Type B pancreatic cell (in vitro differentiated cells): ENCODE measurements around the gene GPR75. TPM values are rescaled to one million over a fixed set of nuclear protein-coding genes. Genes with fewer than 3 reads are reported as not detected.
"Not testable (repeated sequence)": the region's sequence is repeated elsewhere in the genome, so short reads cannot be mapped to it uniquely, and the experiment has no call there.

Source experiments
- DNase-seq: peaks from one replicate; pipeline ENCODE4 v3.0.0; 2021; ENCODE audit warnings: mixed read lengths; ENCODE audit not compliant: unreplicated experiment; ENCODE audit errors: extremely low spot score
- H3K27ac Mint-ChIP-seq: 2 replicates; pipeline ENCODE4 v1.8.0; 2021; ENCODE audit warnings: mild to moderate bottlenecking, mixed read lengths
- H3K27me3 Mint-ChIP-seq: 2 replicates; pipeline ENCODE4 v1.8.0; 2021; ENCODE audit warnings: mixed read lengths
- H3K36me3 Mint-ChIP-seq: 2 replicates; pipeline ENCODE4 v1.8.0; 2021; ENCODE audit warnings: mixed read lengths
- H3K4me1 Mint-ChIP-seq: one replicate; pipeline ENCODE4 v1.8.0; 2021; ENCODE audit warnings: mixed read lengths; ENCODE audit not compliant: unreplicated experiment
- H3K4me3 Mint-ChIP-seq: 2 replicates; pipeline ENCODE4 v1.8.0; 2021; ENCODE audit warnings: mild to moderate bottlenecking, mixed read lengths
- H3K9me3 Mint-ChIP-seq: 2 replicates; pipeline ENCODE4 v1.8.0; 2021; ENCODE audit warnings: mixed read lengths
- total RNA-seq: library from RNA; stranded (reverse); gene quantifications from 2 replicates; pipeline ENCODE4 v1.2.1, GENCODE V29; 2021; ENCODE audit warnings: low replicate concordance
- TF ChIP-seq, protein P1 (sequence below): fragments of 200-600 bp; sonication (generic); conservative IDR thresholded peaks from 2 replicates; pipeline ENCODE4 v1.5.0; 2021; ENCODE audit warnings: antibody characterized with exemption, mild to moderate bottlenecking

Gene GPR75
- total RNA-seq, 1 donor from 2014 or later: 4.1 TPM

DNA sequence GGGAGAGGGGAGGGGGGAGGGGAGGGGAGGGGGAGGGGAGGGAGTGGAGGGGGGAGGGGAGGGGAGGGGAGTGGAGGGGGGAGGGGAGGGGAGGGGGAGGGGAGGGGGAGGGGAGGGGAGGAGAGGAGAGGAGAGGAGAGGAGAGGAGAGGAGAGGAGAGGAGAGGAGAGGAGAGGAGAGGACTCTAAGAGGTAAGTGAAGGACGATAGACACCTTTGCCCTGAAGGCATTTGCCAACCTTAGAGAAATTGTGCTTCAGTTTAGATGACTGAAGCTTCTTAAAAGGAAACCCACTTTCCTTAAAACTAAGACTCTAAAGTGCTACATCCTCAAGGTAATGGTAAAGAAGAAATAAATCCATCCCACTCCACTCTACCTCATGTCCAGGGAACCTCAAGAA, 19.2 kb downstream of the GPR75 start:
- Mint-ChIP-seq H3K27me3 (no peaks in the 10 kb centered on the region), H3K36me3 (no peaks in the 10 kb centered on the region), H3K27ac (no peak overlapping the region), H3K9me3 (no peaks in the 10 kb centered on the region), H3K4me3 (no peak overlapping the region), H3K4me1 (no peaks in the 10 kb centered on the region)
- DNase-seq: no peak
- TF ChIP-seq, protein P1, sequence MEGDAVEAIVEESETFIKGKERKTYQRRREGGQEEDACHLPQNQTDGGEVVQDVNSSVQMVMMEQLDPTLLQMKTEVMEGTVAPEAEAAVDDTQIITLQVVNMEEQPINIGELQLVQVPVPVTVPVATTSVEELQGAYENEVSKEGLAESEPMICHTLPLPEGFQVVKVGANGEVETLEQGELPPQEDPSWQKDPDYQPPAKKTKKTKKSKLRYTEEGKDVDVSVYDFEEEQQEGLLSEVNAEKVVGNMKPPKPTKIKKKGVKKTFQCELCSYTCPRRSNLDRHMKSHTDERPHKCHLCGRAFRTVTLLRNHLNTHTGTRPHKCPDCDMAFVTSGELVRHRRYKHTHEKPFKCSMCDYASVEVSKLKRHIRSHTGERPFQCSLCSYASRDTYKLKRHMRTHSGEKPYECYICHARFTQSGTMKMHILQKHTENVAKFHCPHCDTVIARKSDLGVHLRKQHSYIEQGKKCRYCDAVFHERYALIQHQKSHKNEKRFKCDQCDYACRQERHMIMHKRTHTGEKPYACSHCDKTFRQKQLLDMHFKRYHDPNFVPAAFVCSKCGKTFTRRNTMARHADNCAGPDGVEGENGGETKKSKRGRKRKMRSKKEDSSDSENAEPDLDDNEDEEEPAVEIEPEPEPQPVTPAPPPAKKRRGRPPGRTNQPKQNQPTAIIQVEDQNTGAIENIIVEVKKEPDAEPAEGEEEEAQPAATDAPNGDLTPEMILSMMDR: no peak

DNA sequence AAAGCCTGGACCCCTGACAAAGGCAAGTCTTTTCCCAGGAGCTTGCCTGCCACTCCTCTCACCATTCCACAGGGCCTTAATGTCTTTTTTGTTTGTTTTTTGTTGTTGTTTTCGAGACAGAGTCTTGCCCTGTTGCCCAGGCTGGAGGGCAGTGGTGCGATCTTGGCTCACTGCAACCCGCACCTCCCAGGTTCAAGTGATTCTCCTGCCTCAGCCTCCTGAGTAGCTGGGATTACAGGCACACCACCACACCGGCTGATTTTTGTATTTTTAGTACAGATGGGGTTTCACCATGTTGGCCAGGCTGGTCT, 29.8 kb downstream of the GPR75 start:
- DNase-seq, H3K27ac Mint-ChIP-seq, H3K4me3 Mint-ChIP-seq, H3K27me3 Mint-ChIP-seq, H3K9me3 Mint-ChIP-seq, H3K4me1 Mint-ChIP-seq: not testable (repeated sequence)
- peaks cover 12% of the 10 kb centered on the region for H3K36me3 Mint-ChIP-seq

DNA sequence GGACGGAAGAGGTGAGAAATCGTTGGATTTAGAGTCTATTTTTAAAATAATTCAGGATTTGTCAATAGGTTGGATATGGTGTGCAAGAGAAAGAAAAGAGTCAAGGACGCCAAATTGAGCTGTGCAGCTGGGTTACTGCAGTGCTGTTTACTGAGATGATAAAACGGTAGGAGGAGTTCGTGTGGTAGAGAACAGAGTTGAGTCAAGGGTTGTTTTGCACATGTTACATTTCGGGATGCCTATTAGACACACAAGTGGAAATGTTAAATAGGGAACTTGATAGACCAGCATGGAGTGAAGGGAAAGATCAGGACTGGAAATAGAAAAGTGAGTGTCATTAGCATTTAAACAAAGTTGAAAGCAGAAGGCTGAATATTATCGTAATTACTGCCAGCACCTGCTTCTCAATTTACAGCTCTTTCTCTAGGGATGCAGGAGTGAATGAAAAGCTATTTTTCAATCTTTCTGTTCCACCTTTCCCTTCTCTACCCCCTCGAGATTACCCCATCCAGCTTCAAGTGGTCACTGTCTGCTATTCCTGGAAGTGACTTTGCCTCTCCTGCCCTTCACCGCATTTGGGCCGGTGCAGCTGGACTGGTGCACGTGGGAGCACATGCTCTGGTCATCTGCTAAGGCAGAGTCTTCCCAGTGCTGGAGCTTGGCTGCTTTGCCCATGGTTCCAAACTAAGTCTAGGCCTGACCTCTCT, 30.3 kb downstream of the GPR75 start:
- DNase-seq: no peak
- peaks cover 12% of the 10 kb centered on the region for H3K36me3 Mint-ChIP-seq
- peaks cover 4% of the 10 kb centered on the region for H3K4me1 Mint-ChIP-seq
- H3K27ac Mint-ChIP-seq: no peak overlapping the region
- no peak overlapping the region for H3K4me3 Mint-ChIP-seq
- TF ChIP-seq, protein P1: no peak
- H3K9me3 Mint-ChIP-seq: no peaks in the 10 kb centered on the region
- no peaks in the 10 kb centered on the region for H3K27me3 Mint-ChIP-seq

DNA sequence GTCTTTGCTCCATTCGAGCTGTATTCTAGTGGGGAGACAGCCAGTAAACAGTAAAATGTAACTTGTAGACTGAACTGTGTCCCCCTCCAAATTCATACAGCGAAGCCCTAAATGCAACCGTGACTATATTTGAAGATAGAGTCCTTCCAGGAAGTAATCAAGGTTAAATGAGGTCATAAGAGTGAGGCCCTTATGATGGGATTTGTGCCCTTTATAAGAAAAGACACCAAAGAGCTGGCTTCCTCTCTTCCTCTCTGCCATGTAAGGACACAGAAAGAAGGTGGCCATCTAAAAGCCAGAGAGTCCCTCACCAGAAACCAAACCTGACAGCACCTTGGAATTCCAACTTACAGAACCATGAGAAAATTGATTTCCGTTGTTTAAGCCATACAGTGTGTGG, 31.4 kb downstream of the GPR75 start:
- no peaks in the 10 kb centered on the region for H3K9me3 Mint-ChIP-seq
- H3K27ac Mint-ChIP-seq: no peak overlapping the region
- H3K4me3 Mint-ChIP-seq: no peak overlapping the region
- no peak for DNase-seq
- H3K27me3 Mint-ChIP-seq: no peaks in the 10 kb centered on the region
- TF ChIP-seq, protein P1: no peak
- H3K4me1 Mint-ChIP-seq: peaks cover 4% of the 10 kb centered on the region
- H3K36me3 Mint-ChIP-seq: peaks cover 4% of the 10 kb centered on the region

DNA sequence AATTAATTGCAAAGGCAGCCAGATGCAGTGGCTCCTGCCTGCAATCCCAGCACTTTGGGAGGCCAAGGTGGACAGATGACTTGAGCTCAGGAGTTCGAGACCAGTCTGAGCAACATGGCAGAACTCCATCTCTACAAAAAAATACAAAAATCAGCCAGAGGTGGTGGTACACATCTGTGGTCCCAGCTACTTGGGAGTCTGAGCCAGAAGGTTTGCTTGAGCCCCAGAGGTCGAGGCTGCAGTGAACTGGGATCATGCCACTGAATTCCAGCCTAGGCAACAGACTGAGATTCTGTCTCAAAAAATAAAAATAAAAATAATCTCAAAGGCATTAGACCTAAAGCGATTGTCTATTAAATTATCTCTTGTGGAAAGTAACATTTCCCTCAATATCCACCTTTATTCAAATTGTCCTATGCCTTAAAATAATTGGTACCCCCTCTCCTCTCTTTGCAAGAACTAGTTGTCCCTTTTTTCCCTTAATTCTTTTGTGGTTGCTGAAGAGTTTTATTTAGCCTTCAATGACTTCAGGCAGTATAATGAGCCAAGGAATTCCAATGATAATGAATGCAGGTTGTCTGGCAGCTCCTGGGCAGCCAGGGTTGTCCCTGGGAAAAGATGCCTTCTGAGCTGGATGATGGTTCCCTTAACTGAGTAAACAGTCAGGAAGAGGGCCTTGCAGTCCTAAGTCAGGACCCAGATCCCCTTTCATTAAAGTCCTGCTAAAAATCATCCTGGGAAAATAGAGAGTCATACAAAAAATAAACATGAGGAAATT, 32.2 kb downstream of the GPR75 start:
- peaks cover 8% of the 10 kb centered on the region for H3K36me3 Mint-ChIP-seq
- peaks cover 4% of the 10 kb centered on the region for H3K4me1 Mint-ChIP-seq
- no peak for DNase-seq
- H3K9me3 Mint-ChIP-seq: no peaks in the 10 kb centered on the region
- H3K4me3 Mint-ChIP-seq: no peak overlapping the region
- TF ChIP-seq, protein P1: no peak
- H3K27ac Mint-ChIP-seq: no peak overlapping the region
- H3K27me3 Mint-ChIP-seq: no peaks in the 10 kb centered on the region

DNA sequence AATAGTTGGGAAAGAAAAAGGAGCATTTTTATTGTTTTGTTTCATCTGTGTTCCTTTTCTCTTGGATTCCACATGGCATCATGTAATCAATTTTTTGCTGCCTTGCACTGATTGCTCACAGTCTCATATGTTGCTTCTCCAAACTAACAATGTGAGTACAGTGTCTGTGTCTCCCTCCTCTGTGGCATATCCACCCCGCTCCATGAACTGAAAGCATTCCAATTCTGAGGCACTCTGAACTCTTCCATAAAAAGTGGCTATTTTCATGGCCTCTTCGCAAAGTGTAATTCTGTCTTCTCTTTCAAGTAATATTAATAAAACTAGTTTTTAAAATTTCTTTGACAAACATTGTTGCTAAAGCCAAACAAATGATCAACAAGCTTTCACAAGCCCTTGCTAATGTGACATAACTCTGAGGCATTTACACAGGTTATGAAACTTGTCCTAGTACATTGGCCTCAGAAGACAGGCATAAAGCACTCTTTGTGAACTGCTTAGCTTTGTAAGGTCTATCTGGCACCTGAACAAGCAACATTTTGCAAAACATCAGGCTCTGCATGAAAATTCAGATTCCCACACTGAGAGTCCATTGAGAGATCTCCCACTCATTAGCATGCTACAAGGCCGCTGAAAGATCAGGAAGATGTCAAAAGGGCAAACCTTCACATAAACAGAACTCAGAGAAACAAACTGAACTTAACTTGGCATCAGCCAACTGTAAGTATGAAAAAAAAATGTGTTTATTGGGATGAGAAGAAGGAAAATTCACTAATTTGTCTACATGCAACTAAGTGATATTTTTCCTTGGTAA, 33.0 kb downstream of the GPR75 start:
- Mint-ChIP-seq H3K27ac (peak overlapping the region; percentile 39), H3K9me3 (no peaks in the 10 kb centered on the region), H3K4me3 (no peak overlapping the region), H3K27me3 (no peaks in the 10 kb centered on the region), H3K4me1 (peaks cover 4% of the 10 kb centered on the region), H3K36me3 (peaks cover 9% of the 10 kb centered on the region)
- TF ChIP-seq, protein P1: no peak
- DNase-seq: no peak
